KMS-11 (cell line): ENCODE results near the gene NRG3.

Experiments used
- H2AFZ ChIP-seq: fragments of 200-600 bp; sonication (generic); 2 replicates; pipeline ENCODE4 v1.6.1; 2016; ENCODE audit warnings: antibody characterized with exemption, mixed run types, low read depth
- H3K27ac ChIP-seq: fragments of 200-600 bp; sonication (generic); 2 replicates; pipeline ENCODE4 v1.6.1; 2016; ENCODE audit warnings: mild to moderate bottlenecking, mixed run types
- H3K27me3 ChIP-seq: fragments of 200-600 bp; sonication (generic); 2 replicates; pipeline ENCODE4 v1.6.1; 2017; ENCODE audit warnings: mild to moderate bottlenecking, low read depth, mixed run types, moderate library complexity; ENCODE audit not compliant: insufficient read depth
- H3K36me3 ChIP-seq: fragments of 200-600 bp; sonication (generic); 2 replicates; pipeline ENCODE4 v1.6.1; 2017; ENCODE audit warnings: mild to moderate bottlenecking, mixed run types; ENCODE audit not compliant: insufficient read depth
- H3K4me1 ChIP-seq: fragments of 200-600 bp; sonication (generic); 2 replicates; pipeline ENCODE4 v1.6.1; 2016; ENCODE audit warnings: mild to moderate bottlenecking, low read depth, mixed run types; ENCODE audit not compliant: poor library complexity, severe bottlenecking
- H3K4me2 ChIP-seq: fragments of 200-600 bp; sonication (generic); 2 replicates; pipeline ENCODE4 v1.7.0; 2016; ENCODE audit warnings: mild to moderate bottlenecking, mixed run types
- H3K4me3 ChIP-seq: fragments of 200-600 bp; sonication (generic); IDR thresholded peaks from 2 replicates; pipeline ENCODE4 v1.6.1; 2017; ENCODE audit warnings: low read depth, low read length, mixed read lengths; ENCODE audit not compliant: insufficient read depth
- H3K79me2 ChIP-seq: fragments of 200-600 bp; sonication (generic); 2 replicates; pipeline ENCODE4 v1.6.1; 2016; ENCODE audit warnings: low read depth, mixed run types; ENCODE audit not compliant: insufficient read depth
- H3K9ac ChIP-seq: fragments of 200-600 bp; sonication (generic); 2 replicates; pipeline ENCODE4 v1.6.1; 2016; ENCODE audit warnings: mild to moderate bottlenecking, mixed run types
- H4K20me1 ChIP-seq: fragments of 200-600 bp; sonication (generic); 2 replicates; pipeline ENCODE4 v1.6.1; 2016; ENCODE audit warnings: mild to moderate bottlenecking, mixed run types; ENCODE audit not compliant: insufficient read depth
- TF ChIP-seq, protein P1 (sequence below): fragments of 200-600 bp; sonication (generic); conservative IDR thresholded peaks from 2 replicates; pipeline ENCODE4 v1.6.1; 2017; ENCODE audit warnings: low read depth, mild to moderate bottlenecking, antibody characterized with exemption, low read length, moderate library complexity, mixed read lengths

NRG3 gene

GRCh38 chr10:82591421-82591820, 716.4 kb downstream of the NRG3 start:
- H4K20me1 ChIP-seq: no peaks in the 10 kb centered on the region
- no peaks in the 10 kb centered on the region for H3K4me1 ChIP-seq
- no peaks in the 10 kb centered on the region for H3K79me2 ChIP-seq
- no peak overlapping the region for H3K4me2 ChIP-seq
- H3K36me3 ChIP-seq: no peaks in the 10 kb centered on the region
- no peak overlapping the region for H3K9ac ChIP-seq
- H3K27me3 ChIP-seq: no peaks in the 10 kb centered on the region
- TF ChIP-seq, protein P1, sequence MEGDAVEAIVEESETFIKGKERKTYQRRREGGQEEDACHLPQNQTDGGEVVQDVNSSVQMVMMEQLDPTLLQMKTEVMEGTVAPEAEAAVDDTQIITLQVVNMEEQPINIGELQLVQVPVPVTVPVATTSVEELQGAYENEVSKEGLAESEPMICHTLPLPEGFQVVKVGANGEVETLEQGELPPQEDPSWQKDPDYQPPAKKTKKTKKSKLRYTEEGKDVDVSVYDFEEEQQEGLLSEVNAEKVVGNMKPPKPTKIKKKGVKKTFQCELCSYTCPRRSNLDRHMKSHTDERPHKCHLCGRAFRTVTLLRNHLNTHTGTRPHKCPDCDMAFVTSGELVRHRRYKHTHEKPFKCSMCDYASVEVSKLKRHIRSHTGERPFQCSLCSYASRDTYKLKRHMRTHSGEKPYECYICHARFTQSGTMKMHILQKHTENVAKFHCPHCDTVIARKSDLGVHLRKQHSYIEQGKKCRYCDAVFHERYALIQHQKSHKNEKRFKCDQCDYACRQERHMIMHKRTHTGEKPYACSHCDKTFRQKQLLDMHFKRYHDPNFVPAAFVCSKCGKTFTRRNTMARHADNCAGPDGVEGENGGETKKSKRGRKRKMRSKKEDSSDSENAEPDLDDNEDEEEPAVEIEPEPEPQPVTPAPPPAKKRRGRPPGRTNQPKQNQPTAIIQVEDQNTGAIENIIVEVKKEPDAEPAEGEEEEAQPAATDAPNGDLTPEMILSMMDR: no peak
- no peak overlapping the region for H3K4me3 ChIP-seq
- no peak overlapping the region for H3K27ac ChIP-seq
- no peak overlapping the region for H2AFZ ChIP-seq

DNA sequence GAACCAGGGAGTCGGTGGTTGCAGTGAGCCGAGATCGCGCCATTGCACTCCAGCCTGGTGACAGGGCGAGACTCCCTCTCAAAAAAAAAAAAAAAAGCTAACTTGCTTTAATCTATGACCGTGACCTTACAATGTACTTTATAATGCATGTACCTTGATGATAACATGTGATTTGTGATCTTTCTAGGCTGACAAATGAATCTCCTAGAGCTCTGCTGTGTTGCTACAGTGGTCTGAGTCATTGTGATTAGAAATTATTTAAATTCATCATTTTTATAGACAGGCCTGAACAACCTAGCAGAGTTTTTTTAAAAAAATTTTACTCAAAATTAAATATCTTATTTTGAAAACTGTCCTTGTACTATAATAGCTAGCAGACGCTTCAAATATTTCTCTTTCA, 722.8 kb downstream of the NRG3 start:
- H3K4me3 ChIP-seq: no peak overlapping the region
- H3K27me3 ChIP-seq: no peaks in the 10 kb centered on the region
- H4K20me1 ChIP-seq: no peaks in the 10 kb centered on the region
- no peak overlapping the region for H3K4me2 ChIP-seq
- no peak overlapping the region for H2AFZ ChIP-seq
- no peaks in the 10 kb centered on the region for H3K79me2 ChIP-seq
- no peak overlapping the region for H3K9ac ChIP-seq
- TF ChIP-seq, protein P1: no peak
- H3K36me3 ChIP-seq: no peaks in the 10 kb centered on the region
- no peaks in the 10 kb centered on the region for H3K4me1 ChIP-seq
- no peak overlapping the region for H3K27ac ChIP-seq

DNA sequence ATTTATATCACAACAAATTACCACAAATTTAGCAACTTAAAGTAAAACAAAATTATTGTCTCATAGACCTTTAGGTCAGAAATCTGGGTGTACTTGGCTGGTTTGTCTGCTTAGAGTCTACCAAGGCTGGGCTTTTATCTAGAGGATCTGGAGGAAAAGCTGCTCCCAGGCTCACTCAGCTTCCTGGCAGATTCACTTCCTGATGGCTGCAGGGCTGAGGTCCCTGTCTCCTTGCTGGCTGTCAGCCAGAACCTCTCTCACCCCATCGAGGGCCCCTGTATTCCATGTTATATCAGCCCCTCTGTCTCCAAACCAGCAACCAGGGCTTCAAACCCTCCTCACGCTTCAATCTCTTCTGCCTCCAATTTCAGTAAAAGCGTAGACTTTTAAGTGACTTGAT, 734.9 kb downstream of the NRG3 start:
- Histone ChIP-seq H3K27ac (no peak overlapping the region), H2AFZ (no peak overlapping the region), H3K4me3 (no peak overlapping the region), H3K79me2 (no peaks in the 10 kb centered on the region), H4K20me1 (no peaks in the 10 kb centered on the region), H3K4me1 (no peaks in the 10 kb centered on the region), H3K27me3 (no peaks in the 10 kb centered on the region), H3K4me2 (no peak overlapping the region), H3K36me3 (no peaks in the 10 kb centered on the region), H3K9ac (no peak overlapping the region)
- TF ChIP-seq, protein P1: no peak

DNA sequence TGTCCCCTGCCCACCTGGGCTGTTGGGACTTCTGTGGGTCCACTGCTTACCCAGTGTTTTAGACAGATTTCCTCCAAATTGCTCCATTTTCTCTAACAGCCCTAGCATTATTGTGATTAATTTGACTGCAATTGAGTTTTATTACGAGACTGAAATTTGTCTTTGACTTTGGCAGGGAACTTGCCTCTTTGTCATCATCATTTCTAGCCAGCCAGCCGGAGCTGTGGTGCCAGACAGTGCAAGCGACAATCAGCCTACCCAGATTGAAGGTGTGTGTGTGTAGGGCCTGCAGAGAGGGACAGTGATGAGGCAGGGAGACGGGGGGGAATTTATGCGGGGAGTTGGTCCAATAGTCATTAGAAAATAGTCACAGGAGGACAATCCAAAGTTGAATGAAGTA, 743.0 kb downstream of the NRG3 start:
- Histone ChIP-seq H2AFZ (no peak overlapping the region), H3K4me1 (no peaks in the 10 kb centered on the region), H3K9ac (no peak overlapping the region), H3K79me2 (no peaks in the 10 kb centered on the region), H3K4me3 (no peak overlapping the region), H3K27ac (no peak overlapping the region), H4K20me1 (no peaks in the 10 kb centered on the region), H3K36me3 (no peaks in the 10 kb centered on the region), H3K27me3 (no peaks in the 10 kb centered on the region), H3K4me2 (no peak overlapping the region)
- TF ChIP-seq, protein P1: no peak
